Activated naive CD4-positive, alpha-beta T cell treated with anti-CD3 and anti-CD28 coated beads, Interleukin-2, amount 50 U/mL, for 72 hours (primary cell): Measurements from ENCODE around the gene MPDZ. TPM values are rescaled to one million over a fixed set of nuclear protein-coding genes. Genes with fewer than 3 reads are reported as not detected.

Experiments used
- ATAC-seq, 2 donors: fragments of 150-1000 bp; cut with Tn5 transposase; 2 replicates each; pipeline ENCODE4 v1.10.0; 2021; ENCODE audit warnings: mild to moderate bottlenecking in 2 of 2, moderate library complexity in 2 of 2
- DNase-seq, 2 donors: peaks; one replicate each; pipeline ENCODE4 v3.0.0; 2021 to 2022; ENCODE audit warnings: low spot score in 2 of 2
- H3K27ac Mint-ChIP-seq, 2 donors: one replicate each; pipeline ENCODE4 v1.8.0; 2022; ENCODE audit warnings: mild to moderate bottlenecking in 2 of 2, mixed read lengths in 2 of 2
- H3K36me3 Mint-ChIP-seq, 2 donors: one replicate each; pipeline ENCODE4 v1.8.0; 2022; ENCODE audit warnings: mixed read lengths in 2 of 2
- H3K9me3 Mint-ChIP-seq, 2 donors: one replicate each; pipeline ENCODE4 v1.8.0; 2022; ENCODE audit warnings: mixed read lengths in 2 of 2
- total RNA-seq, 2 donors: library from RNA; stranded (reverse); gene quantifications; one replicate each; pipeline ENCODE4 v1.2.3, GENCODE V29; 2022

Gene MPDZ
- total RNA-seq, 2 donors from 2014 or later, result not detected

DNA sequence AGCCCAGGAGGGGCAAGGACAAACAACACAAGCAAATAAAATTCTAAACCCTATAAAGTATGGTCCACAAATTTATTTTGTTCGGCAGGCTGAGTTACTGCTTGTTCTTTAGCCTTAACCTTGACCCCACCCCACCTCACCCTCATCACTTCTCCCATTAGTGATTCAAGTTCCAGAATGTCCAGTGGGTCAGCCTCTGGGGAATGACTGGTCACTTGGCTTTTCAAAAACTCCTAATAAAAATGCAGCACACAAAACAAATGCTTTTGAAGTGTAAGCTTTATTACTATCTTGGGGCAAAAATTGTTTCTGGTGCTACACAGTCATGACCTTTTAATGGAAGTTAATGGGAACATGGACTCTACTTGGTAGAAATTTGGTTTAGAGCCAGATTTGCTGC lies 142.1 kb downstream of the MPDZ start:
- Mint-ChIP-seq H3K9me3 (peaks cover 14 to 17% of the 10 kb centered on the region in 2 donors), H3K36me3 (no peaks in the 10 kb centered on the region), H3K27ac (no peak overlapping the region)
- ATAC-seq, result no peak
- no peak for DNase-seq

DNA sequence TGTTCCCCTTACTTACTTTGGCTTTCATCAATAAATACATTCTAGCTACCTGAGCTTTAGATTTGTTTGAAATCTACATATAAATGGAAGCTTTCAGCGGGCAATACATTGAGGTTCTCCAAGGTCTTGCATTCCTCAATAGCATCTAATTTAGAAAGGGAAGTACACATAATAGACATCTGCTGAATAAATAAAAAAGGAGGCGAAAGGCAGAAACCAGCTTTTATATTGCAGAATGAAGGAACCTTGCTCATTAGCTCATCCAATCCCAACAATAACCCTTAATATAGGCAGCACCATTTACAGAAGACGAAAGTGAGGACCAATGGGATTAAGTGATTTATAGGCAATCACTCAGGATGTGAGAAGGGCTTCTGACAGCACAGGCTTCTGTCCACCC lies 147.5 kb downstream of the MPDZ start:
- ATAC-seq (no peak), DNase-seq (no peak)
- peaks cover 25 to 28% of the 10 kb centered on the region in 2 donors for H3K9me3 Mint-ChIP-seq
- no peaks in the 10 kb centered on the region for H3K36me3 Mint-ChIP-seq
- H3K27ac Mint-ChIP-seq, result no peak overlapping the region

DNA sequence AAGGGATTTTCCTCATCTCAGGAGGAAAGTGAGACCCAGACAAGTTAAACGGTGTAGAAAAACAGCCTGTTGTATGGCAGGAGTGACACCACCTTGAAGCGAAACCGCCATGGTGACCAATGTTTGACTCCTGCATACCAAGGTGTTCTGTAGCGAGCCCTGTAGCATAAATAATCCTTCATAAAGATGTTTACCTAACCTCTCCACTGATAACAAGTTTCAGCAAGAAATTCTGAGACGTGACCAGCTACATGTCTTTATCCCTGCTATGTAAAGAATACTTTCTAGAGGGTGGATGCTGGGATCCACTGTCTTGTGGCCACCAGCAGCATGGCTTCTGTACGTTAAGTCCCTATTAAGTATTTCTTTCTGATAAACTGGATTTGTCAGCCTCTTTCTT lies 148.1 kb downstream of the MPDZ start:
- DNase-seq (no peak), ATAC-seq (no peak)
- H3K27ac Mint-ChIP-seq, result no peak overlapping the region
- peaks cover 25 to 33% of the 10 kb centered on the region in 2 donors for H3K9me3 Mint-ChIP-seq
- H3K36me3 Mint-ChIP-seq, result no peaks in the 10 kb centered on the region

DNA sequence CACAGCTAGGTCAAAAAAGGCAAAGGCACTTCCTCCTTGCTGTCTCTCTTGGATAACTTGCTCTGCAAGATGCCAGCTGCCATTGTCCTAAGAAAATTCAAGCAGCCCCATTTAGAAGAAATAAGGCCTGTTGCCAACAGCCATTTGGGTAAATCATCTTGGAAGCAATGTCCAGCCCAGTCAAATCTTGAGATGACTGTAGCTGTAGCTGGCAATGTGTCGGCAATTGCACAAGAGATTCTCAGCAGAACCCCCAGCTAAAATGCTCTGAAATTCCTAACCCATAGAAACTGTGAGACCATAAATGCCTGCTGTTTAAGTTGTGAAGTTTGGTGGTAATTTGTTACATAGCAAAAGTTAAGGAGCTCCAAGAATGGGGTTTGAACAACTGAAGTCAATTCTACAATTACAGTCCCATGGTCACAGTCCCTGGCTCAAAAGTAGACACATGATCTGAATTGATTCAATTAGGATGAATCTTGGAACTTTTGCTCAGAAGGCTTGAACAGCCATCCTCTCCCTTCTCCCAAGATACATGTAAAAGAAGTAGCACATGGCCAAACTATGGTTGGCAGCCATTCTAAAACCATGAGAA lies 151.1 kb downstream of the MPDZ start:
- H3K27ac Mint-ChIP-seq, result no peak overlapping the region
- H3K36me3 Mint-ChIP-seq, result no peaks in the 10 kb centered on the region
- no peak for DNase-seq
- no peak for ATAC-seq
- peaks cover 15 to 21% of the 10 kb centered on the region in 2 donors for H3K9me3 Mint-ChIP-seq

DNA sequence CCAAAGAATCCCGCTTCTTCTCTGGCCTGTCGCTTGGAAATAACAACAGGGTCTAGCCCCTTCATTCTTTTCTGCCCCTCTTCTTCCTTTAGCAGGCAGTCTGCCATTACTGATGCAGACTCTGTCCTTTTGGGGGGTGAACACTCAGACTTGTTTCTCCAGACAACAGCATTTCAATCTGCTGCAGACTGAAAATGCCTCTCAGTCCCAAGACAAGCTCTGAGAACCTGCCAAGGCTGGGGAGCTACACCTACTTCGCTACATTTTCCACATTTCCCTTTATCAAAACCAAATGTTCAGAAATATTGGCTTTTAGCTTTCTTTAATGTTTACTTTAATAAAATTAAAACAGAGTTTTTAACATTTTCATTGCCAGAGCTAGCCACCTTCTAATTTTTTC lies 152.4 kb downstream of the MPDZ start:
- ATAC-seq, result no peak
- H3K27ac Mint-ChIP-seq, result no peak overlapping the region
- H3K9me3 Mint-ChIP-seq, result peaks cover 15 to 21% of the 10 kb centered on the region in 2 donors
- H3K36me3 Mint-ChIP-seq, result no peaks in the 10 kb centered on the region
- DNase-seq, result no peak

DNA sequence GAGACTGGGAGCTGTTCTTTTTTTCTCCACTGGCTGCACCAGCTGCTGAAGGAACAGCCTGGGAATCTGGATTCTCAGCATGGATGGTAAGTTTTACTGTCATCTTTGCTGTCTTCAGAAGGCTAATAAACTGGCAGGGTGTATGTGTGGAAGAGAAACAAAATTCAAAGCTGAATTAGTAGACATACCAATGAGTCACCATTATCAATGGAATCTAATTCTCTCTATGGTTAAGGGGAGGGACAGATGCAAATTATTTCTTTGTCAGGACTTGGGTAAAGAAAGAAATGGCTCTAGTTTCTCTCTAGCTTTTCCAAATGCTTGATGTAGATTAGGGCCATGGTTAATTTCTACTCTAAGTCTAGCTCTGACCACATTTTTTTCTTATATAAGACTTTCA lies 154.2 kb downstream of the MPDZ start:
- DNase-seq, result no peak
- no peak for ATAC-seq
- Mint-ChIP-seq H3K27ac (no peak overlapping the region), H3K9me3 (peaks cover 17 to 20% of the 10 kb centered on the region in 2 donors), H3K36me3 (no peaks in the 10 kb centered on the region)

- Mint-ChIP-seq H3K36me3 (no peaks in the 10 kb centered on the region), H3K9me3 (peaks cover 10 to 16% of the 10 kb centered on the region in 2 donors), H3K27ac (no peak overlapping the region)
- ATAC-seq (no peak), DNase-seq (no peak)
Measured at GRCh38 chr9:13122756-13123369, 156.6 kb downstream of the MPDZ start.

DNA sequence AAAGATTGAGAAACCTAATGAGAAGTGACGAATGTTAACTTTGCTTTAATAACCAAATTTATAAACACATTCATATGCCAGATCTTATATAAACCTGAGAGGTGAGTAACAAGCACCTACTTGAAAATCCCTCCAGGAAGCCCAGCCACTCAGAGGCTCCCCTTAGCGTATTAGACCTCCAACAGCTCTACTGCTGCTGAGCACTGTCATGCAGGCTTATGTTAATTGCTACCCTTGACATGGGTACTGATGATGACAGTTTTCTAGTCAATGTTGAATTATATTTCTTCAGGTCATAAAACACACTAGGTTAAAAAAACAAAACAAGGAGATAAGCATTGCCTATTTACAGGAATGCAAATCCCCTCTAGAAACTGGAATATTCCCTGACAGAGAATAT lies 161.2 kb downstream of the MPDZ start:
- Mint-ChIP-seq H3K9me3 (peaks cover 9 to 10% of the 10 kb centered on the region in 2 donors), H3K27ac (no peak overlapping the region), H3K36me3 (no peaks in the 10 kb centered on the region)
- no peak for ATAC-seq
- DNase-seq, result no peak

DNA sequence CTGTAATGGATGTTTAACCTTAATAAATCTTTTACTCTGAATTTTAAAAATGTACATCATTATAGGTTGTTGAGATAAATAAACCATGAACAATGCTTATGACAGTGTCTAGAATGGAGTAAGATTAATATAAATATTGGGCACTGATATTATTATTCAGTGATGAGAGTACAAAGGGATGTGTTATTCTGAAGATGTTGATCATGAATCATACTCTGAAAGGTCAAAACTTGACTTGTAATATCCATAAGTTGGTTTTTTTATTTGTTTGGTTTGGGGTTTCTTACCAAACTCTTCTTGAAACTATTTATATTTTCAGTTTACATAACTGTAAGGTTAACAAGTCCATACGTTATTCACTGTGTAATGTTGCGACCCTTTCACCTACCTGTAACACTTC lies 163.2 kb downstream of the MPDZ start:
- Mint-ChIP-seq H3K9me3 (peaks cover 3 to 4% of the 10 kb centered on the region in 2 donors), H3K27ac (no peak overlapping the region), H3K36me3 (no peaks in the 10 kb centered on the region)
- DNase-seq (no peak), ATAC-seq (no peak)

DNA sequence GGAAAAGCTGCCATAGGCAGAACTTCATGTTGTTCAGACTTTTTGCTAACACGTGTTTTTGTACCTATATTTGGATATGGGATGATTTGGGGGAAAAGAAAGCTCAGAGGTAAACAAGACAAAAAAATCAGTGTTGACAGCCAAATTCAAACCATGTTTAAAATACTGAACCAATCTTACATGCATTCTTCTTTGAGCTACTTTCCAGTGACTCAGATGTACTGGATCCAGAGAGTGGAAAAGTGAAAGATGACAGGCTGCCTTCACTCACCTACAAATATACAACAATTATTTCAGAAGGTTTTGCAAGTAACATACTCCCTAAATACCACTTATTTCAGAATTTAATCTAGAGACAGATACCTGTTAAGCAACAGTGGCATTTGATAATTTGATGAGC lies 165.7 kb downstream of the MPDZ start:
- DNase-seq (no peak), ATAC-seq (no peak)
- no peak overlapping the region for H3K27ac Mint-ChIP-seq
- H3K9me3 Mint-ChIP-seq, result peaks cover 0 to 8% of the 10 kb centered on the region in 2 donors
- H3K36me3 Mint-ChIP-seq, result no peaks in the 10 kb centered on the region

DNA sequence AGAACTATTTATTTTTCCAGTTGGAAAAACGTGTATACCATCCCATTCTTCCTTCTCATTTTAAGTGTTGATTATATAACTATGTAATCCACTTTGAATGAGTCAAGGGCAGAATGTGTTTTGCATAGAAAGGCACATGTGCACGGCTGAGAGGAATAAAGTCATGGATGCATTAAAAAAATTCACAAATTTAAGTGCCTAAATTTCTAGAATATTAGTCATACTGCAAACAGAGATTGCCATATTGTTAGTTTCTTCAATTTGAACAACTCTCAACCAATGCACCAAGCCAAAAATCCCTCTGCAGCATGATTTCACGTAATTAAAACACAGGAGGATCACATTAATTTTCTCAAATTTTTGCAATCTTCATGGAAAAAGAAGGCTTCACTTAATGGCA lies 166.3 kb downstream of the MPDZ start:
- Mint-ChIP-seq H3K36me3 (no peaks in the 10 kb centered on the region), H3K27ac (no peak overlapping the region), H3K9me3 (peaks cover 0 to 8% of the 10 kb centered on the region in 2 donors)
- DNase-seq, result no peak
- ATAC-seq, result no peak

DNA sequence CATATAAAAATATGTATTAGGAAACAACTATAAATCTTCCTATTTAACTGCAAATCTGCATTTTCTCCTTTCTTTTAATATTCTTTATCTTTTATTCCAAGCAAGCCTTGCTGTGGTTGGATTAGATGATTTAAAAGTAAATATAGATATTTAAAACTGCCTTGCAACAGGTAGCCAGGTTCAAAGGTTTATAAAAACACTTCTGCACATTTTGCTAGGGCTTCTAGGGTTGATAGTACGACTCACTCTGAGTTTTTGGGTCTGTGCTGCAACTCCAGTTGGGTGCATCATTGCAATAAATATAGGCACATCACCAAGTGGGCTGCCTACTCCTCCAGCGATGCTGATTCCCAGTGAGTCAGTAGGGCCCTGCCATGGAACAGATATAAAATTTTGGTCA lies 167.7 kb downstream of the MPDZ start:
- DNase-seq (no peak), ATAC-seq (no peak)
- Mint-ChIP-seq H3K27ac (no peak overlapping the region), H3K9me3 (peaks cover 0 to 8% of the 10 kb centered on the region in 2 donors), H3K36me3 (no peaks in the 10 kb centered on the region)

- Mint-ChIP-seq H3K36me3 (no peaks in the 10 kb centered on the region), H3K27ac (no peak overlapping the region), H3K9me3 (peaks cover 0 to 8% of the 10 kb centered on the region in 2 donors)
- DNase-seq (no peak), ATAC-seq (no peak)
Measured at GRCh38 chr9:13110766-13111417, 168.6 kb downstream of the MPDZ start.

- no peak overlapping the region for H3K27ac Mint-ChIP-seq
- H3K36me3 Mint-ChIP-seq, result no peaks in the 10 kb centered on the region
- ATAC-seq, result no peak
- H3K9me3 Mint-ChIP-seq, result peaks cover 0 to 8% of the 10 kb centered on the region in 2 donors
- no peak for DNase-seq
Measured at GRCh38 chr9:13109781-13110180, 169.7 kb downstream of the MPDZ start.

GRCh38 chr9:13107008-13107407 lies 172.5 kb downstream of the MPDZ start:
- no peak for ATAC-seq
- Mint-ChIP-seq H3K9me3 (peaks cover 4 to 15% of the 10 kb centered on the region in 2 donors), H3K27ac (no peak overlapping the region)

DNA sequence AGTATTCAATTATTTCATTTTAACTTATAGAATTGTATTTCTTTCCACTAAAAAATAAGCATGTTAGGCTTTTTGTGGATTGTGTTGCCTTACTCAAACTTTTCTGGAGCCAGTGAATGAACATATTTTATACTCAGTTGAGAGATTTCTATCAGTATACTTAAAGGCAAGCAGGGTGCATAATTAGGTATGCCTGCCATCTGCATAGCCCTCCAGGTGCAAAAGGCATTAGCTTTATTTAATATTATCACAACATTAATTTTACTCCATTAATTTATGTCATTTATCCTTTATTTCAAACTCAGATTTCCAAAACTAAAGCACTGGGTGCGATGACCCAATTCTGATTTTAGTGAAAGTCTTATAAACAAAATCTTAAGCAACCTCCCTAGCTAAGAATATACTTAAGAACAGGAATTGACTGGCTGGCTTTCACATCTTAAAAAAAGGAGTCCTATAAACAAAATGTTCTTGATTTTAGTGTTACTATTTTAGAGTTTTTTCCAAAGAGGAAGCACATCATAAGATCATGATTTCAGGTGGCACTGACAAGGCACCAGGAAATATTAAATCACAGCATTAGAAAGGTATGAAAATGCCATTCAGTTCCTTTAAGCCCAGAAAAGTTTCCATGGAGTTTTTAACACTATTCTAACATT lies 178.4 kb downstream of the MPDZ start:
- ATAC-seq (no peak), DNase-seq (no peak)
- Mint-ChIP-seq H3K9me3 (peaks cover 4 to 14% of the 10 kb centered on the region in 2 donors), H3K36me3 (no peaks in the 10 kb centered on the region), H3K27ac (no peak overlapping the region)

More at GRCh38 chr9:13107008-13107407, 172.5 kb downstream of the MPDZ start:
- no peak for DNase-seq
- no peaks in the 10 kb centered on the region for H3K36me3 Mint-ChIP-seq

DNA sequence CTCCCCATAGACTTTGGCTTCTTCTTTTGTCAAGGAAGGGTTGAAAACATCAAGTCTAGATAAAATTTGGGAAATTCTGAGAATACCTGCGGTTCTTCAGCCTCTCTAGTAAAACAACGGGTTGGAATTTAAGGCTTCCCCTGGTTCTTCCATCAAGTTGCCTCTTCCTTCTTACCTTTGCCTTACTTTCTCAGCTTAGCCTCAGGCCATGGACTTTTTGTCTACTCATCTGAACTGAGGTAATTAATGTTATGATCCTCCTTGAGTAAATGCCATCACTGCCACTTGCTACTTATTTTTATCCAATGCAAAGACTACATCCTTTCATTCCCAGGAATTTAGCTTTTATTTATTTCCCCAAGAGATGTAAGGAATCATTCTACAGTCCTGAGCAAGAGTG lies 184.4 kb downstream of the MPDZ start:
- Mint-ChIP-seq H3K36me3 (no peaks in the 10 kb centered on the region), H3K27ac (no peak overlapping the region), H3K9me3 (peaks cover 16 to 19% of the 10 kb centered on the region in 2 donors)
- ATAC-seq, result no peak
- no peak for DNase-seq
